ENCODE measurements around the gene FOS.

FOS gene

GRCh38 chr14:75290851-75291250, 12.2 kb downstream of the FOS start (continued):
- TF ChIP-seq ZFHX2 (tag by site-specific recombination; conservative IDR thresholded peaks at IDR 0.05) (no peak), ZNF394 (tag by site-specific recombination; IDR thresholded peaks at IDR 0.05; ENCODE audit: borderline replicate concordance) (no peak), ZSCAN23 (tag by site-specific recombination; IDR thresholded peaks at IDR 0.05) (no peak), ZNF302 (tag by site-specific recombination; IDR thresholded peaks at IDR 0.05; ENCODE audit: low read depth) (no peak)

- Histone ChIP-seq H3K4me3 (ENCODE audit: low read depth, low read length) (no peak overlapping the region), H3K9me3 (ENCODE audit: control insufficient read depth, insufficient read depth, low read depth, low read length) (no peaks in the 10 kb centered on the region), H3K27ac (ENCODE audit: extremely low read depth, low read depth, low read length) (no peak overlapping the region), H3K4me1 (ENCODE audit: control insufficient read depth, insufficient read depth, low read length) (peaks cover 13% of the 10 kb centered on the region; the same call in 1 of the 2 replicates), H3K36me3 (ENCODE audit: control insufficient read depth in 2 of 2, insufficient read depth in 1 of 2, low read length in 2 of 2) (no peaks in the 10 kb centered on the region)
- CTCF ChIA-PET: interaction anchor here (1.1 to 1.2 kb wide), 2 partner anchors 13 to 198 kb away, joined by 3 read pairs; no protein-coding TSS in a partner anchor
- POLR2A ChIA-PET: no interaction called here
- TF ChIP-seq ZNF558 (tag by site-specific recombination; IDR thresholded peaks at IDR 0.05) (no peak), KLF10 (tag by site-specific recombination; IDR thresholded peaks at IDR 0.05) (no peak), ZNF350 (tag by site-specific recombination; IDR thresholded peaks at IDR 0.05) (no peak), ZBTB6 (tag by site-specific recombination; IDR thresholded peaks at IDR 0.05) (no peak), ZNF660 (tag by site-specific recombination; IDR thresholded peaks at IDR 0.05) (no peak), SALL2 (tag by site-specific recombination; IDR thresholded peaks at IDR 0.05; ENCODE audit: borderline replicate concordance) (no peak), ZNF747 (tag by site-specific recombination; IDR thresholded peaks at IDR 0.05) (no peak), ZNF549 (tag by site-specific recombination; IDR thresholded peaks at IDR 0.05) (no peak), OVOL3 (tag by site-specific recombination; IDR thresholded peaks at IDR 0.05) (no peak), ZNF416 (tag by site-specific recombination; IDR thresholded peaks at IDR 0.05) (no peak), ZEB2 (tag by site-specific recombination; IDR thresholded peaks at IDR 0.05) (no peak), PRDM6 (tag by site-specific recombination; IDR thresholded peaks at IDR 0.05) (no peak), ZSCAN5A (tag by site-specific recombination; IDR thresholded peaks at IDR 0.05) (no peak), YY2 (tag by site-specific recombination; IDR thresholded peaks at IDR 0.05) (no peak), ZNF501 (tag by site-specific recombination; IDR thresholded peaks at IDR 0.05) (no peak), PBX3 (CRISPR knock-in tag; IDR thresholded peaks at IDR 0.05) (no peak)
- TF ChIP-seq, protein P1, sequence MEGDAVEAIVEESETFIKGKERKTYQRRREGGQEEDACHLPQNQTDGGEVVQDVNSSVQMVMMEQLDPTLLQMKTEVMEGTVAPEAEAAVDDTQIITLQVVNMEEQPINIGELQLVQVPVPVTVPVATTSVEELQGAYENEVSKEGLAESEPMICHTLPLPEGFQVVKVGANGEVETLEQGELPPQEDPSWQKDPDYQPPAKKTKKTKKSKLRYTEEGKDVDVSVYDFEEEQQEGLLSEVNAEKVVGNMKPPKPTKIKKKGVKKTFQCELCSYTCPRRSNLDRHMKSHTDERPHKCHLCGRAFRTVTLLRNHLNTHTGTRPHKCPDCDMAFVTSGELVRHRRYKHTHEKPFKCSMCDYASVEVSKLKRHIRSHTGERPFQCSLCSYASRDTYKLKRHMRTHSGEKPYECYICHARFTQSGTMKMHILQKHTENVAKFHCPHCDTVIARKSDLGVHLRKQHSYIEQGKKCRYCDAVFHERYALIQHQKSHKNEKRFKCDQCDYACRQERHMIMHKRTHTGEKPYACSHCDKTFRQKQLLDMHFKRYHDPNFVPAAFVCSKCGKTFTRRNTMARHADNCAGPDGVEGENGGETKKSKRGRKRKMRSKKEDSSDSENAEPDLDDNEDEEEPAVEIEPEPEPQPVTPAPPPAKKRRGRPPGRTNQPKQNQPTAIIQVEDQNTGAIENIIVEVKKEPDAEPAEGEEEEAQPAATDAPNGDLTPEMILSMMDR (tag by site-specific recombination; IDR thresholded peaks at IDR 0.05): no peak
- TF ChIP-seq, protein P2, sequence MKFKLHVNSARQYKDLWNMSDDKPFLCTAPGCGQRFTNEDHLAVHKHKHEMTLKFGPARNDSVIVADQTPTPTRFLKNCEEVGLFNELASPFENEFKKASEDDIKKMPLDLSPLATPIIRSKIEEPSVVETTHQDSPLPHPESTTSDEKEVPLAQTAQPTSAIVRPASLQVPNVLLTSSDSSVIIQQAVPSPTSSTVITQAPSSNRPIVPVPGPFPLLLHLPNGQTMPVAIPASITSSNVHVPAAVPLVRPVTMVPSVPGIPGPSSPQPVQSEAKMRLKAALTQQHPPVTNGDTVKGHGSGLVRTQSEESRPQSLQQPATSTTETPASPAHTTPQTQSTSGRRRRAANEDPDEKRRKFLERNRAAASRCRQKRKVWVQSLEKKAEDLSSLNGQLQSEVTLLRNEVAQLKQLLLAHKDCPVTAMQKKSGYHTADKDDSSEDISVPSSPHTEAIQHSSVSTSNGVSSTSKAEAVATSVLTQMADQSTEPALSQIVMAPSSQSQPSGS (tag by site-specific recombination; IDR thresholded peaks at IDR 0.05; ENCODE audit: low read depth): no peak
- TF ChIP-seq, protein P3, sequence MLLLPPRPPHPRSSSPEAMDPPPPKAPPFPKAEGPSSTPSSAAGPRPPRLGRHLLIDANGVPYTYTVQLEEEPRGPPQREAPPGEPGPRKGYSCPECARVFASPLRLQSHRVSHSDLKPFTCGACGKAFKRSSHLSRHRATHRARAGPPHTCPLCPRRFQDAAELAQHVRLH (tag by site-specific recombination; IDR thresholded peaks at IDR 0.05): no peak
Measured at GRCh38 chr14:75291331-75291730, 12.7 kb downstream of the FOS start.
